Activated effector memory CD4-positive, alpha-beta T cell treated with anti-CD3 and anti-CD28 coated beads, Interleukin-2, amount 50 U/mL, for 16 hours (primary cell): ENCODE measurements around the gene CALR3.
"Not testable (repeated sequence)": the region's sequence is repeated elsewhere in the genome, so short reads cannot be mapped to it uniquely, and the experiment has no call there.

Experiments used
- DNase-seq: peaks from one replicate; pipeline ENCODE4 v3.0.0-alpha.2; 2020

Gene CALR3

GRCh38 chr19:16522559-16523377 lies 26.8 kb upstream of the CALR3 start:
- no peak for DNase-seq

- DNase-seq = no peak
Measured at GRCh38 chr19:16521715-16522289, 25.8 kb upstream of the CALR3 start.

GRCh38 chr19:16520986-16521624 lies 25.1 kb upstream of the CALR3 start:
- no peak for DNase-seq

DNA sequence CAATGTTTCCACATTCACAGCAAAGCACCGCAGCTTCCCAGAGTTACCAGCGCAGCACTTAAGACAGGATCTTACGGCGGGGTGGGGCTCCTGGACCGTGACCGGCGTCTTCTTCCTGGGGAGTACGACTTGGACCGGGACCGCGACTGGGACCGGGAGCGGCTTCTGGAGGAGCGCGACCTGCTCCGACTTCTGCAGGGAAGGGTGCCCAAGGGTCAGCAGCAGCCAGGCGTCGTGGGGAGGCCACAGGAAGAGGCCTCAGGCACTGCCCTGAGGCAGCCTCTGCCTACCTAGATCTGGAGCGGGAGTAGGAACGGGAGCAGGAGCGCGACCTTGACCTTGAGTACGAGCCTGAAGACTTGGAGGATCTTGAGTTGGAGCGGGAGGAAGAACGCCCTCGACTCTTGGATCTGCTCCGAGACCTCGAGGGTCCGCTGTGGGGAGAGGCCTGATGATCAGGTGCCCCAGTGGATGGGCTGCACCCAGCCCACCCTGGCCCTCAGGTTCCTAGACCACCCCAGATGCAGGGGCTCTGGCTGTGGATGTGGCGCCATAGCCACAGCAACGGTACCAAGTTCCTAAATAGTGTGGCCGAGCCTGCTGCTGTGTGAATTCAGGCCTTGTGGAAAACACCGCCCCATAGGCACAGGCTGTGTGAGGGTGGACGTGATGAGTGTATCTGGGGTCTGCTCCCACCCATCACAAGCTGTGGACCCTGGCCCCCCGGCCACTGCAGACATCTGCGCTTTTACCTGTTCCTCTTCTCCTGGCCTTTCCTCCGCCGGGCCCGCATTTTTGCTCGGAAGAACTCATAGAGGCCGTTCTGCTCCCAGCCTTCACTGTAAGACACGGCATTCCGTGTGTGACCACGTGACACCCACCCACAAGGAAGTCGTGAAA lies 24.4 kb upstream of the CALR3 start:
- DNase-seq = no peak

- no peak for DNase-seq
Measured at GRCh38 chr19:16519230-16519687, 23.3 kb upstream of the CALR3 start.

DNA sequence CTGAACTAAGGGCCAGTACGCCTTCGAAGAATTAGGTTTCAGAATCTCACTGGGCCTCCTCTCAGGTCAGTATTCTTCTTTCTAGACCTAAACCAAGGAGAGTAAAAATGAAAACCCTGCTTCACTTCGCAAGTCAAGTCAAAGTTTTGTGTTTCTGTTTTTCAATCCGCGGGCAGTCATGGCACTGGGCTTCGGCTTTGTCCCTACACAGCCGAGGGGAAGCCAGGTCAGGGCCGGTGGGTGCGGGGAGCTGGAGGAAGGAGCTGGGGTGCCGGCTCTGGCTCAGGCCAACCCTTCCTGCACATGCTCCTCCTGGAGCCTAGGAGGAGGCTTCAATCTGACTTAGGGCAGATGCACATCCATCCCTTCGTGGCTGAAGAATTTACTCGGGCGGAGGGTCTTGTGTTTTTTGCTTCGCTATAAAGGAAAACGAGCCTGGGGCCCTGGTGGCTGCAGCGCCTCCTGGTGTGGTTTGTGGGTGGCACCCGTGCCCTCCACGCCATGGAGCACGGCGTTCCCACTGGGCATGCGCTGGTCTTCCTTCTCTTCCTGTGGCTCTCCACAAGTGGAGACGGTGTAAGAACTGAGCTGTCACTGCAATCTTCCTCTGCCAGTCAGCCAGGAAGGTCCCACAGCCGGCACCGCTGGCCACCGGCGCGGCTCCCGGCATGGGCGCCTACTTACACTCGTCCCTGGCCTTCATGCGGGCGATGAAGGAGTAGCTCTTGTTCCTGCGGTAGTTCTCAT lies 22.7 kb upstream of the CALR3 start:
- no peak for DNase-seq

GRCh38 chr19:16518061-16518460 lies 22.1 kb upstream of the CALR3 start:
- DNase-seq = no peak

DNA sequence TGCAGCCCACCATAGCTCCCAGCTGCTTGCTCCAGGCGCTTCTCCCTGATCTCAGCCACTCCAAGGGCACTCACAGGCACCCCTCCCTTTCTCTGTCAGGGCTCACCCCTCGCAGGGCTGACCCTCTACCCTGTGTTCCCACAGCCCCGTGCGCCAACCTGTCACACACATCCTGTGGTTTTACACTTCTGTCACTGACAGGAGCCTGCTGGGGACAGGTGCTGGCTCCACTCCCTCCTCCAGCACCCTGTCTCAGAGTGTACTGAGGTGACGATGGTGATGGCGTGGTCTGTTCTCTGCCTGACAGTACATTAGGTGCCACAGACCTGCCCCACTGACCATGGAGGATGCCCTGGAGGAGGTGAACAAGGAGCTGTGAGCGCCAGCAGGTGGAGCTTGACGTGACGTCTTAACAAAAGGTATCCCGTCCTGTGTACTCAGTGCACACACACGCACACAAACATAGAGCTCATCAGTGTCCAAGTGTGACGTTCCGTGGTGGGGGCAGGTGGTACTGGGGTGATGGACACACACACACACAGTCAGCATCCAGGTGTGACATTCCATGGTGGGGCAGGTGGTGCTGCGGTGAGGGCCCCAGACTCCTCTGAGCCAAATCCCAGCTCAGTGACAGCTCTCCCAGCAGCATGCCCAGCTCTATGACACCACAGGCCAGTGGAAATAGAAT lies 21.1 kb upstream of the CALR3 start:
- DNase-seq = no peak

- DNase-seq = no peak
Measured at GRCh38 chr19:16516381-16516780, 20.4 kb upstream of the CALR3 start.

DNA sequence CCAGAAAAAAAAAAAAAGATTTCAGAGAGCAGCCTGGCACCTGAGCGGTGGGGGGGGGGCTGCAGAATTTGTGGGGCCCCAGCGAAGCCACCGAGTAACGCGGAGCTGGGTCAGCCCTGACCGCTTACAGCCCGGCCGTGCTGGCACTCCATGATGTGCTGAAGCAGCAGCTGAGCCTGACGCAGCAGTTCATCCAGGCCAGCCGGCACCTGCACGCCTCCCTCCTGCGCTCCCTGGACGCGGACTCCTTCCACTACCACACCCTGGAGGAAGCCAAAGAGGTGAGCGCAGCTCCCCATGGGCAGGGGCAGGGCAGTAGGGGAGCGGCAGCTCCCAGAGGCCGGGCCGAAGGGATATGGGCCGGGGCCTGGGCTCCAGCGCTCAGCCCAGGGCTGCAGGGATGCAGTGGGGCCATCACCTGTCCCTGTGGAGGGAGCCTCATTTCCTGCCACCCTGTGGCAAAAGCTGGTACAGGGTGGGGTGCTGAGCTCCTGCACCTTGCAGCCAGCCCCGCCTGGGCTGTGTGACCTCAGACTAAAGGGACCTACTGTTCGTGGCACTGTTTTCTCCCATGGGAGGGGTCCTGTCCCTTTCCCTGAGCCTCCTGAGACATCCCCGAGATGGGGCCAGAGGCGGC lies 18.5 kb upstream of the CALR3 start:
- DNase-seq = no peak

- not testable (repeated sequence) for DNase-seq
Measured at GRCh38 chr19:16512611-16513010, 16.6 kb upstream of the CALR3 start.

DNA sequence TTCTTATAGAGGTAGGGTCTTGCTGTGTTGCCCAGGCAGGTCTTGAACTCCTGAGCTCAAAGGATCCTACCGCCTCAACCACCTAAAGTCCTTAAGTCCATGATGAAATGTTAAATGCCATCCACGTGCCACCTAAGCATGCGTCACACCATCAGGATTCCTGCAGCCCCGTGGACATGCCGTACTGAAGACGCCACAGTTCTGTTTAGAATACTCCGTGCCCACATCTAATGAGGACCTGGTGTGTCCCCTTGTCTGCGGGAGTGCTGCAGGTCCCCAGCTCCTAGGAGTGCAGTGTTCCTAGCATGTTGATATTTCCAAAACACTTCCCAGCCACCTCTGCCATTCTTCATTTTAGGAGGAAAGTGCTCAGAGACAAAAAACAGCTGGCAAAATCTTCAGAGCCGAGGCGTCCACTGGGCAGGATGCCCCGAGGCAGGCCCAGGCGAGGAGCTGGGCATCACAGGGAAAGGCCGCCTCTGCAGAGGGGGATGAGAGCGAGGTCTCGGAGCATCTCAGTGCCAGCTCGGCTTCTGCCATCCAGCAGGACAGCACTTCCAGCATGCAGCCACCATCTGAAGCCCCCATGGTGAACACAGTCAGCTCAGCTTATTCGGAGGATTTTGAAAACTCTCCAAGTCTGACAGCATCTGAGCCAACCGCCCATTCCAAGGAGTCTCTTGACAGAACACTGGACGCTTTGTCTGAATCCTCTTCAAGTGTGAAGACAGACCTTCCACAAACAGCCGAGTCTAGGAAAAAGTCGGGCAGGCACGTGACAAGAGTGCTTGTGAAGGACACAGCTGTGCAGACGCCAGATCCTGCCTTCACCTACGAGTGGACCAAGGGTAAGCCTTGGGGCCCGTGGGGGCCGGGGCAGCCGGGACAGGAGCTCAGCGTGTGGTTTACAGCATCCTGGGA lies 13.4 kb upstream of the CALR3 start:
- no peak for DNase-seq

DNA sequence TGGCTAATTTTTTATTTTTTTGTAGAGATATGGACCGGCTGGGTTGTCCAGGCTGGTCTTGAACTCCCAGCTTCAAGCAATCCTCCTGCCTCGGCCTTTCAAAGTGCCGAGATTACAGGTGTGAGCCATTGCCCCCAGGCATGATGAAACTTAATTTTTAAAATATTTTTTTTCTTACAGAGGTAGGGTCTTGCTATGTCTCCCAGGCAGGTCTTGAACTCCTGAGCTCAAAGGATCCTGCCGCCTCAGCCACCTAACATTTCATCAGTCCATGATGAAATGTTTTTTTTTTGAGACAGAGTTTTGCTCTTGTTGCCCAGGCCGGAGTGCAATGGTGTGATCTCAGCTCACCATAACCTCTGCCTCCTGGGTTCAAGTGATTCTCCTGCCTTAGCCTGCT lies 12.6 kb upstream of the CALR3 start:
- DNase-seq = no peak

GRCh38 chr19:16506961-16507360 lies 11.0 kb upstream of the CALR3 start:
- DNase-seq = no peak

DNA sequence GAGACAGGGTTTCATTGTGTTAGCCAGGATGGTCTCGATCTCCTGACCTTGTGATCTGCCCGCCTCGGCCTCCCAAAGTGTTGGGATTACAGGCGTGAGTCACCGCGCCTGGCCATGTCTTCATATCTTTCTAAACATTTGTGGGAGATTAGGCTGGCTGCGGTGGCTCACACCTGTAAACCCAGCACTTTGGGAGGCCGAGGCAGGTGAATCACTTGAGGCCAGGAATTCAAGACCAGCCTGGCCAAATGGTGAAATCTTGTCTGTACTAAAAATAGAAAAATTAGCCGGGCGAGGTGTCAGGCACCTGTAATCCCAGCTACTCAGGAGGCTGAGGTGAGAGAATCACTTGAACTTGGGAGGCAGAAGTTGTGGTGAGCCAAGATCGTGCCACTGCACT lies 10.2 kb upstream of the CALR3 start:
- not testable (repeated sequence) for DNase-seq

DNA sequence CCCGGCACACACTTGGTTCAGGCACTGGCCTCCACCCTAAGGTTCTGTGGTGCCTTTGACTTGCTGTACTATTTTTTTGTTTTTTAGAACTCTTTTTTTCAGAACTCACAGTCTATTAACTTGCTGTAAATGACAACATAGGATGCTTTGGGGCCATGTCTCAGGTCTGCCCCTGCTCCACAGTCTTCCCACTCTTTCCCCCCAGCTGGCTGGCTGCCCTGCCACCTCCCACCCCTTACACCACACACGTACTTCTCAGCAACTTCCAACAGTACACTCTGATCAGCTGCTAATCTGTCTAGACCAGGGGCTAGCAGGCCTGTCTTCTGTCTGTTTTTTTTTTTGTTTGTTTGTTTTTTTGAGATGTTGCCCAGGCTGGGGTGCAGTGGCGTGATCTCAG lies 8.3 kb upstream of the CALR3 start:
- DNase-seq = no peak

DNA sequence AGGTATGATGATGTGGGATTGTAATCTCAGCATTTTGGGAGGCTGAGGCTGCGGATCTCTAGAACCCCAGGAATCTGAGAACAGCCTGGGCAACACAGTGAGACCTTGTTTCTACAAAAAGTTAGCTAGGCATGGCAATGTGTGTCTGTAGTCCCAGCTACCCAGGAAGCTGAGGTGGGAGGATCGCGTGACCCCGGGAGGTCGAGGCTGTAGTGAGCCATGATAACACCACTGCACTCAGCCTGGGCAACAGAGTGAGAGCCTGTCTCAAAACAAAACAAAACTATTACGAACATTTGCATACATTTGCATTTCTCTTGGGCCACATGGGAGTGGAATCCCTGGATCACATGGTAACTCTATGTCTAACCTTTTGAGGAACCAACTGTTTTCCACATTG lies 1.9 kb upstream of the CALR3 start:
- no peak for DNase-seq

- no peak for DNase-seq
Measured at GRCh38 chr19:16497042-16497441, 1.1 kb upstream of the CALR3 start.

- DNase-seq = no peak
Measured at GRCh38 chr19:16496613-16496983, 631 bp upstream of the CALR3 start.

GRCh38 chr19:16486476-16486875 lies 9.5 kb downstream of the CALR3 start:
- not testable (repeated sequence) for DNase-seq
